ENCODE measurements around the gene TMPRSS7.

GRCh38 chr3:112123548-112123947, 89.0 kb downstream of the TMPRSS7 start:
- TF ChIP-seq YY1 (IDR thresholded peaks at IDR 0.05; ENCODE audit: insufficient read depth, insufficient read length) (no peak), ZNF274 (IDR thresholded peaks at IDR 0.05; ENCODE audit: low read depth, low read length) (no peak), SUZ12 (IDR thresholded peaks at IDR 0.05; ENCODE audit: extremely low read depth, insufficient read depth, insufficient read length) (no peak)

All from NT2/D1 (cell line).